ENCODE results near the gene ADAM12.

ADAM12 gene

DNA sequence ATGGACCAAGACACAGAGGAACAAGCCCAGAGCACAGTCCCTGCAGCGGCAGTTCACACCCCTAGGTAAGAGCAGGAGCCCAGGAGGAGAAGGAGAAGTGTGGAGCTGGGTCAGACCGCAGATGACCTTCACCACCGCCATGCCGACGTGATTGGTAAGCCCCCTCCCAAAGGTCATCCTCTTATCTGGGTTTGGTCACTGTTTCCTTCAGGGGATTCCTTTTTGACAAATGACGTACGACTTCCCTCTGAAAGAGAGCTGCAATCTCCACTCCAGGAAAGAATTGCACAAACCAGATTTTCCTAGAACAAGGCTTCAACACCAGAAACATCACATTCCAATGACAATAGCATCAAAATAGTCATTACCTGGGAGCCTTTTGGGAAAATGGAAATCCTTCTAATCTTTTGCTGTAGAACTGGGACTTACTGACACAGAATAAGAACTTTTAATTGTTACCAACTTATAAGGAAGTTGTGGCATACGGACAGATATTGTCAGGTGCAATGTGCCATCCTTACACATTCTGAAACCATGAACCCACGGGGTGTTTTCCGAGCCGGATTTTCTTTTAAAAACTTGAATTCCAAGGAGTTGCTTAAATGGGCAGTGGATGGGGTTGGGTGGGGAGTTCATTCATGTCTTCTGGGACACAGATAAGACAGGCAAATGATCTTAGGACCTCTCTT, 20.8 kb upstream of the ADAM12 start:
- no peak for DNase-seq (ENCODE audit: low read depth)
- no peak overlapping the region for H3K4me3 ChIP-seq (ENCODE audit: low read depth, low read length)

DNA sequence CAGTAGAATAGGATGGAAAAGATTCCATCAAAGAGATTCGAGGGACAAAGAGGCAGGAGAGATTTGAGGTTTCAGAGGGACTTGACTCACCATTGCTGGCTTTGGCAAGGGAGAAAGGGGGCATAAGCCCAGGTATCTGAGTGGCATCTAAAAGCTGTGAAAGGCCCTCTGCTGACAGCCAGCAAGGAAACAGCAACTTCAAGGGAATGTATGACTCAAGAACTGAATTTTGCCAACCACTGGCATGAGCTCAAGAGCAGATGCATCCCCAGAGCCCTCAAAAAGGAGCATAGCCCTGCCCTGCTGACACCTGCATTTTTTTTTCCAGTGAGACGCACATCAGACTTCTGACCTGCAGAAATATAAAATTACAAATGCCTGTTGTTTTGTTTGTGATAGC, 19.6 kb upstream of the ADAM12 start:
- no peak overlapping the region for H3K4me3 ChIP-seq (ENCODE audit: low read depth, low read length)
- no peak for DNase-seq (ENCODE audit: low read depth)

DNA sequence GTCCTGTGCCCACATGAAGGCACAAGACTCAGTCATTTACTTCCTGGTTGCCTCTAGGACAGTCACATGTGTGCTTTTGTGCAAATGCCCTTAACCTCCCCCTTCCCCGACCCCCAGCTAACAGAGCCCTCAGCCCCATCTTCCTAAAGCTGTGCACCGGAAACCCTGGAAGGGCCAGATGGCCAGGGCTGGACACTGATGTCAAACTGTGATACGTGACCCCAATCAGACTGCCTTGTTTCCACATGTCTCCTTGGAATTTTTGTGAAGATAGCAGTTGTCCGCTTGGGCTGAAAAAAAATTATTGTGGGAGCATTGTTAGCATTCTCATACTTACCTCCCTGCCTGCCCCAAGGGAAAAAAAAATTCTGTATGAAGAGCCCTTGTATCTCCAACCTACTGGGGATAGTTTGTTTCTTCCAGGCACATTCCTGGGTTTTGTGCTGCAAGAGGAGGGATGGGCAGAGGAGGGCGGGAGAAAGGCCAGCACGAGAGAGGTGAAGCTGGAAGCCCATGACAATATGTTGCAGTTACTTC, 17.0 kb upstream of the ADAM12 start:
- DNase-seq (ENCODE audit: low read depth) = no peak
- H3K4me3 ChIP-seq (ENCODE audit: low read depth, low read length) = no peak overlapping the region

DNA sequence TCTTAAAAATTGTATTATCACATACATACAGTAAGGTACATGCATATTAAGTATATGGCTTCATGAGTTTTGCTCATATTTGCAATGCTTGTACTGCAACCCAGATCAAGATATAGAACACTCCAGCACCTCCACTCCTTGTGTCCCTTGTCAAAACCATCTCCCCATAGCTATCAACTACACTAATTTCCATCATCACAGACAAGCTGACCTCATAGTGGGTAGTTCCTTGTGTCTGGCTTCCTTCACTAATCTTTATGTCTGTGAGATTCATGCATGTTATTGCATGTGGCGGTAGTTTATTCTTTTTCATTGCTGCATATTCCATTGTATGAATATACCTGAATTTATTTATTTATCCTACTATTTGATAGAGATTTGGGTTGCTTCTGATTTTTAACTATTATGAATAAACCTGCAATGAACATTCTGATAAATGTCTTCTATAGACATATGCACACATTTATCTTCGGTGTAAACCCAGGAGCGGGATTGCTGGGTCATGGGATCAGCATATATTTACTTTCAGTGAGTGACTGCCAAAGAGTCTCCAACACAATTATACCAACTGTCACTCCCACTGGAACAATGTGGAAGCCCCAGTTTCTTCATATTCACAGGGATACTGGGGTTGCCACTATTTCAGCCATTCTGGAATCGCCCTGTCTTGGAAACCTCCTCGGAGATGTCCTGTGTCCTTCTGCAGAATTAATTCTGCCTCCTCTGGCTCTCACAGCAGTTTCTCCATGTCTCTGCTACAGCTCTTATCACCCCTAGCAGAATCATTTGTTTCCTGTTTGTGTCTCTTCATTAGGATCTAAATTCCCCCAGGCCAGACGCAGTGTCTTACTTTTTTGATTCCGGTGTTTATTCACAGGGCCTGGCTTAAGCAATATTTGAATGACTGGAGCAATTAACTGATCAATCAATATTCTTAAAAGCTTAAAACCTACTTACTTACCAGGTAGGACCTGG, 14.7 kb upstream of the ADAM12 start:
- DNase-seq (ENCODE audit: low read depth) = no peak
- no peak overlapping the region for H3K4me3 ChIP-seq (ENCODE audit: low read depth, low read length)

DNA sequence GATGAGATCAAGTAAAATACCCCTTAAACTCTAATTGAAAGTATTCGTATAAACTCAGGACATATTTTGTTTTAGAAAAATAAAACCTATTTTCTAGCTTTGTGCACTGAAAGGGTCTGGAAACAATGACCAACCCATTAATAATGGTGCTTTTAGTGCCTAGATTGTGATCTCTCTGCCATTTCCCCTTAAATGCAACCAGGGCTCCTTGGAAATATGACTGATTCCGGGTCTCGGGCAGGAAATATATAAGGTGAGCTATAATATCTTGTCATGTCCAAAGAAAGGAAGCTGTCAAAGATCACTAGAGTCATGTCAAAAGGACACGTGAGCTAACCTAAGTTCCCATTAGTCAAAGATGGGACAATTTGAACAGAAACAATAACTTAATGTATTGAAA, 12.4 kb upstream of the ADAM12 start:
- DNase-seq (ENCODE audit: low read depth) = no peak
- H3K4me3 ChIP-seq (ENCODE audit: low read depth, low read length) = no peak overlapping the region

DNA sequence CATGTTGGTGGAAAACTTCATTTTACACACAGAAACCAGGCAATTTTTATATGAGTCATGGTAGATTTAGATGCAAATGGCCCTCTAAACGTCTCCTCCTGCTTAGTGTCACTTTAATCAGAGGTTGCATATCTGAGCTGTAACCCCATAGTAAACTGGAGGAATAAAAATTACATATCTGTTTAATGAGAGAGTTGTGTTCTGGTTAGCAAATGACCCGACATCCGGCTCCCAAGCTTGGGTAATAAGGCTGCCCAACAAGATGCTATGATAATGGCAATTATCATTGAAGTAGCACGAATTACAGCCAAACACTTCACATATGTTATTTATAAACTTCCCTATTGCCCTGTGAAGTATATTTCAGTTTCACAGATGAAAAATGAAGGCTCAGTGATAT, 10.6 kb upstream of the ADAM12 start:
- no peak overlapping the region for H3K4me3 ChIP-seq (ENCODE audit: low read depth, low read length)
- DNase-seq (ENCODE audit: low read depth) = no peak

DNA sequence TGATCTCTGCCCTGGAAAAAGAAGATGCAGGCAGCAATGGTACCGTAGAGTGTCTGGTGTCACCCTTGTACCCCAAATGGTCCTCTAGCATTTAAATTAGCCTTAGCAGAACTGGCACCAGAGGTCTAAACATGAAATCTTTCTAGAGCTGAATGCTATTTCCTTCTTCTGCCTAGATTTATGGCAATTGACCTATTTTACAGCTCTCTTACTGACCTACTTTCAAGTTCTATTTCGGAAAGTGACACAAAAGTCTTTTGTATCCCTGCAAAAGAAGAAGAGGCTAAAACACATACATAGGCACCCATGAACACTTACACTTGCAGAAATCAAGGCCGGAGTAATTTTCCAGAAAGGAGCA, 10.1 kb upstream of the ADAM12 start:
- no peak overlapping the region for H3K4me3 ChIP-seq (ENCODE audit: low read depth, low read length)
- DNase-seq (ENCODE audit: low read depth) = no peak

DNA sequence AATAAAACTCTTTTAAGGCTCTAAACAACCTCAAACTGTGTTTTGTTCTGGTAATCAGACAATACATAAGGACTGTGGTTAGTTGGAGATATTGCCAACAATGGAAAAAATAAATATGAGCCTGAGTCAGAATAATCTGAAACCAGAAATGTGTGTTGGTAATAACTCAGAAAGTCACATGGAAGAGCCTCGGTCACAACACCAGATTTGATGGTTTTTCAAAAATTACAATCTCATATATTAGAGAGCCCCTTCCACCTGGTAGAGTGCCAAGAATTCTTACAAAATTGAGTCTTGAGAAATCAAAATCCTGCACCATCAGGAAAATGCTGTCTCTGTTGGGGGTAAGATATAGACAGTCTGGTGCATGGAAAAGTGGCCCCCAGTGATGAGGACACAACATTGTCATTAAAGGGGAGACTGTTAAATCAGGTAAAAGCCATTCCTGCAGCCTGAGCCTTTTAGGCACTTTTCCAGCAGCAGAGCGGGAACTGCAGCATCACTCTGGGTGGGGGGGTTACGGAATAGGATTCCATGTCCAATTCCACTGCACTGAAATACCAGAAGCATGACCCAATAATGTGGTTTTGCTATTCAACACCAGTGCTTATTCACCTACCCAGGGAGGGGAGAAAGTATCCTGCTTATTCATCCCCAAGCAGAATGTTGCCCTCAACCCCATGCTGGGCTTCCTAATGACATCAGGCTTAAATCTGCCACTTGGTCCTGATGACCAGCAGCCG, 9.5 kb upstream of the ADAM12 start:
- DNase-seq (ENCODE audit: low read depth) = peak; percentile 96
- no peak overlapping the region for H3K4me3 ChIP-seq (ENCODE audit: low read depth, low read length)

DNA sequence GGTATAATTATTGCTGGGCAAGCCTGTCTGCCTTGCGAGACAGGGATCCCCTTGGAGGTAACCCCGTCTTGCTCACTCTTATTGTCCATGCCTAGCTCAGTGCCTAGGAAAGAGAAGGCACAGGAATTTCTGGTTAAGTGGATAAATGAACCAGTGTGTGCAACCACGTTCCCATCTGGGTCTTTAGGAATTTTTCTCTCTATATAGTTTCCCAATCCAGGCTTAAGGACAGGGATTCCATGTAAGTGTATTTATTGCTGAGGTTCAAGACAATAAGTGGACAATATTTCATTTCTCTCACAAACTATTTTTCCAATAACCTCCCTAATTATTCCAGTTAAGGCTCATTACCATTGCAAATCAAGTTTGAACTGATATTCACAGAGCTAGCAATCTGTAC, 8.9 kb upstream of the ADAM12 start:
- DNase-seq (ENCODE audit: low read depth) = no peak
- no peak overlapping the region for H3K4me3 ChIP-seq (ENCODE audit: low read depth, low read length)

DNA sequence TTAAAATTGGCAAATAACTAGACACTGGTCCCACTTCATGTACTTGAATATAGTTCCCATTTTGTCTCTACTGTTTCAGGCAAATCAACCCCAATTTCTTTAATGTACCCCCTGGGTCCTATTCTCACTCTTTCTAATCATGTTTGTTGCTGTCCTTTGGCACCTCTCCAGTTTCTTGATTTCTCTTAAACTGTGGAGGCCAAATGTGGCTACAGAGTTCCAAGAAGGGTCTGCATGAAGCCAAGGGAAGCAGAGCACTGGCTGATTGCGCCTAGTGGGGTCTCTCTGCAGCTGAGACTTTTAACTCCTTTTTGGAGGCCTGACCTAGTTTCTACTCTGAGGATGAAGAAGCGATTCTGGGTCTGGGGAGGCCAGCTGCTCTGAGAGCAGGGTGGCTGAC, 6.7 kb upstream of the ADAM12 start:
- H3K4me3 ChIP-seq (ENCODE audit: low read depth, low read length) = no peak overlapping the region
- no peak for DNase-seq (ENCODE audit: low read depth)

DNA sequence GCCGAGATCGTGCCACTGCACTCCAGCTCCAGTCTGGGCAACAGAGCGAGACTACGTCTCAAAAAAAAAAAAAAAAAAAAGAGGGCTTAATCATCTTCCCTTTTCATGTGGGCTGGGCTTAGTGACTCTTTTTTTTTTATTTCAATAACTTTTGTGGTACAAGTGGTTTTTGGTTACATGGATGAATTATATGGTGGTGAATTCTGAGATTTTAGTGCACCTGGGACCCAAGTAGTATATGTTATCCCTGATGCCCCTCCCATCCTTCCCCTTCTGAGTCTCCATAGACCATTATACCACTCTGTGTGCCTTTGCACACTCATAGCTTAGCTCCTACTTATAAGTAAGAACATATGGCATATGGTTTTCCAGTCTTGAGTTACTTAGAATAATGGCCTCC, 4.8 kb upstream of the ADAM12 start:
- no peak for DNase-seq (ENCODE audit: low read depth)

DNA sequence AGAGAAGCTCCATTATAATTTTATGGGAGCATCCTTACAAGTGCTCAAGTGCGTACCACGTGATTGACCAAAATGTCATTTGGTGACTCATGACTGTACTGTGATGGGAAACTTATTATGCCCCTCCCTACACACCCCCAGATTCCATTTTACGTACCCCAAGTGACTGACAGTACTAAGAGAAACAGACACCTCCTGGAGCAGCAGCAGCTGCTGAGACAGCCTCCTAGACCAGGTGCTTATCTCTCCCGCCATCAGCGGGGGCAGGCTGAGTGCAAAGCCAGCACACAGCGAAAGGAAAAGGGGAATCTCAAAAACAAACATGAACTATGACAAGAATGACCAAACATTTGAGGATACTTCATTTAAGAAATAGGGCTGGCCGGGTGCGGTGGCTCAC, 4.2 kb upstream of the ADAM12 start:
- no peak overlapping the region for H3K4me3 ChIP-seq (ENCODE audit: low read depth, low read length)
- no peak for DNase-seq (ENCODE audit: low read depth)

More for the DNA sequence above, 4.8 kb upstream of the ADAM12 start:
- no peak overlapping the region for H3K4me3 ChIP-seq (ENCODE audit: low read depth, low read length)

DNA sequence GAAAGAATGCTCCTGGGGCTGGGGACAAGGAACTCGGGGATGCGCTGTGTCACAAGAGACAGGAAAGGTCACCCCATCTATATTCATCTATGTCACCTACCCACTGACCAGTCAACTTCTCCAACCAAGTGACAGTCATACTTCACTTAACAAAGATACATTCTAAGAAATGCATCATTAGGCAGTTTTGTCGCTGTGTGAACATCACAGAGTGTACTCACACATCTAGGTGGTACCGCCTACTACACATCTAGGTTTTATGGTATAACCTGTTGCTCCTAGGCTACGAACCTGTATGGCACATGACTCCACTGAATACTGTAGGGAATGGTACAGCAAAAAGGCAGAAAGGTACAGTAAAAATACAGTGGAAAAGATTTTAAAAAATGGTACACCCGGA, 3.8 kb upstream of the ADAM12 start:
- H3K4me3 ChIP-seq (ENCODE audit: low read depth, low read length) = no peak overlapping the region
- no peak for DNase-seq (ENCODE audit: low read depth)

DNA sequence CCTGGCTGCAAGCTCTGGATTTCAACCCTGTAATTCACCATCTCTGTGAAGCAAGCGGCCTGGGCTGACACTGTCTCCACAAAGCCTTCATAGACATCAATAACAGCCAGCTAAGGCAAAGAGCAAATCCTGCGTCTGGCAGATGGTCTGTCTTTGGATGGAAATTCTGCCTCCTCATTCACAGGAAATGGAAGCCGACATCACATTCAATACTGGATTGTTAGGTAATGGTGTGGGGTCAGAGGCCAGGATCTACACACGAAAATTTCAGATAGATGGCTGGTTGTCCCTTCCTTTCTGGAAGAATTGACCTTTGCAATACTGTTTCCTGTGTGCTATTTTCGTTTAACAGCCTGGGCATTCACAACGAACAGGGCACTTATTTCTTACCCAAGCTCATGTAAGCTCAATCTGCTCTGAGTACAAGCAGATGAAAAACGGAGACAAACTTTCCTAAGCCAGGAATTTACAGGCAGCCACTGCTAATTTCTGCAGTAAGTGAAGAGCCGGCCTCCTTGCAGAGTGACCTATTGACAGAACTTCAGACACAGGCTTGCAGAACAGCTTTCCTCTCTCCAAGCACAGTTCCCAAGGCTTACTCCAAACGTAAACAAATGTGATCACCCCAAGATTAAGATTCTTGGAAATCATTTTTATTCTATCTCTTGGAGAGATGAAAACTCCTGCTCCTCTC, 3.1 kb upstream of the ADAM12 start:
- H3K4me3 ChIP-seq (ENCODE audit: low read depth, low read length) = no peak overlapping the region
- DNase-seq (ENCODE audit: low read depth) = peak; percentile 58

DNA sequence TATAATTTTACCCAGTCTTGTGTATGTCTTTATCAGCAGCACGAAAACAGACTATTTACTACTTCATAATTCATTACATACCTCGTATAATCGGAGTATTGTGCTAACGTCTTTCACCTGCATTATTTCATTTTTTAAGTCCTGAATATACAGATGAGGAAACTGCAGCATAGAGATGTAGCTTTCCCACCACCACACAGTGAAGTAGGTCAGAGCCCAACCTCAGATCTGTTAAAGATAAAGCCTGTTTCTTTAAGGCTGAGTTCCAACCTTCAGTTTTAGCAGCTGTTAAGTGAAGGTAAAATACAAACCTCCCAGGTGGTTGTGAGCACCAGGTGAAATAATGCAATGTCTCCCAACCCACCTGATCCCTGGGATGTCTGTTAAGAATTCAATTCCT, 2.0 kb upstream of the ADAM12 start:
- H3K4me3 ChIP-seq (ENCODE audit: low read depth, low read length) = no peak overlapping the region
- DNase-seq (ENCODE audit: low read depth) = no peak

DNA sequence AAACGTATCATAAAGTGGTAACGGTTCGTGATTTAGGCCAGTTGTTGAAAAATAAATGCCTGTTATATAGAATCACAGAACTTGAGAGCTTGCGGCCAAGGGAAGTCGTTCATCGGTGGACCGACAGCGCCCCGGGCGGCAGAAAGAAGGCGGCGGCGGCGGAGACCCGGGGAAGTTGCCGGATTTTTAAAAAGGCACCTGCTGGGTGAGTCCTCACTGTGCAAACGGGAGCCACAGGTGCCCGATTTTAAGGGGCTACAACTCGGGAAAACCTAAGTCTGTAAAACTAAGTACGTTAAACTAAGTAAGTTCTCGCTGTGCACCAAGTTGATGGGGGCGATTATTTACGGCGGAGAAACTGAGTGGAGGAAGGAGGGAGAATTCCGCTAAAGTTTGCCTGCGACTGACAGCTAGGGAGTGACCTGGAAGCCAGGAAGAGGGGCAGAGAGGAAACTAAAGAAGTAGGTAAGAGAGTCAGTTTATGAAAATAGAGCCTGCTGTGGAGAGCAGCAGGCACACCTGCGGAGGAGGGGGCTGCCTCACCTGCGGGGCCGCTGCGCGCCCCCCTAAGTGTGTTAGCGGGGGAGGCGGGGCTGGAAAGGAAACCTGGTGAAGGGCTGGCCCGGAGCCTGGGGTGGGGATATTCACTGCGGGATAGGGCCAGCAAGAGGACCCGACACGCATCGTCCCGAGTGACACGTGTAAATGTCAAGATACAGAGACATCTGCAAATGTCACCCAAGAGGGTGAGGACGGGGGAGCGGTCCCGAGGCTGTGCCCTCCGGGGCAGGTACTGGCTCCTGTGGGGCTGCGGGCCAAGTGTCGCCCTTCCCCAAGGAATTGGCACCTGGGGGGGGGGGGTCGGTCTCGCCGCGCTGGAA, 996 bp downstream of the ADAM12 start:
- no peak for DNase-seq (ENCODE audit: low read depth)
- peak overlapping the region; percentile 77 for H3K4me3 ChIP-seq (ENCODE audit: low read depth, low read length)

DNA sequence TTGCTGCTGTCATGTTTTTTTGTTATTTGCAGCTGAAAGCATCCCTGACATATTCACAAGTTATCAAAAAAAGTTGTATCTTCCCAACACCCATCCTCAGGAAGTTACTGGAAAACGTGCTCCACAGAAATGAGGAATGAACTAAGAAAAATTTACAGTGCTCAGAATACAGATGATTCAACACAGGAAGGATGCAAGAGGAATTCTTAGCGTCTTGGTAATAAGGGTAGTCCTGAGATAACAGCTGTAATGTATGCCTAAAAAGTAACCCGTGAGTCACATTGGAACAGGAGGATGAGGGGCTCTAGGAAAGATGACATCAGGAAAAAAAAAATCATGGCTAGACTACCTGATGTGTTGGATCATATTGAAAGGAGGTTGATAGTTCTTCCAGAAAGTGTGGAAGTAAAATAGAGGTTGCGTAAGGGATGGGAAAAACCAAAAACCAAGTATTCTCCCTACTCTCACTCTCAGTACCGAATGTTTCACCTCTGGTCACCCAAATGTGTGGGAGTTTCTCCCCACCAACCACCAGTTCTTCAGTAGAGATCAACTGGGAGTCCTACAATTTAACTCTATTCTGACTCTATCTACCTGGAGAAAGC, 3.9 kb downstream of the ADAM12 start:
- no peak overlapping the region for H3K4me3 ChIP-seq (ENCODE audit: low read depth, low read length)
- DNase-seq (ENCODE audit: low read depth) = peak; percentile 63
